ENCODE measurements around the gene CEP55. TPM values are rescaled to one million over a fixed set of nuclear protein-coding genes. Genes with fewer than 3 reads are reported as not detected.
"Not testable (repeated sequence)": the region's sequence is repeated elsewhere in the genome, so short reads cannot be mapped to it uniquely, and the experiment has no call there.

Gene CEP55
- total RNA-seq, 1 donor from 2014 or later = 3.7 TPM

- Histone ChIP-seq H4K20me1 (ENCODE audit: insufficient read depth, low read length) (no peaks in the 10 kb centered on the region), H3K4me2 (ENCODE audit: low read length) (peak overlapping the region; percentile 54), H3K9ac (ENCODE audit: low read length) (peak overlapping the region; percentile 82), H3K4me1 (ENCODE audit: insufficient read depth, low read length) (peaks cover 89% of the 10 kb centered on the region), H3K79me2 (ENCODE audit: insufficient read depth, low read length) (peaks cover 87% of the 10 kb centered on the region), H3K4me3 (ENCODE audit: insufficient read depth, low read depth, low read length) (no peak overlapping the region), H3K36me3 (ENCODE audit: insufficient read depth, low read length) (peaks cover 14% of the 10 kb centered on the region), H3K9me3 (ENCODE audit: insufficient read depth, low read depth, low read length) (no peaks in the 10 kb centered on the region), H3K27me3 (ENCODE audit: insufficient read depth, low read length) (no peaks in the 10 kb centered on the region), H2AFZ (ENCODE audit: low read depth, low read length) (no peak overlapping the region), H3K27ac (ENCODE audit: low read depth, low read length) (peak overlapping the region; percentile 98)
- Mint-ChIP-seq H3K9me3 (ENCODE audit: unreplicated experiment) (peaks cover 2% of the 10 kb centered on the region), H3K27ac (ENCODE audit: unreplicated experiment) (peak overlapping the region; percentile 95), H3K27me3 (ENCODE audit: low read depth, unreplicated experiment) (no peaks in the 10 kb centered on the region), H3K4me1 (ENCODE audit: low read depth, unreplicated experiment) (peaks cover 63% of the 10 kb centered on the region), H3K4me3 (ENCODE audit: unreplicated experiment) (no peak overlapping the region), H3K36me3 (ENCODE audit: low read depth, unreplicated experiment) (peaks cover 24% of the 10 kb centered on the region)
- no peak for TF ChIP-seq EZH2 (IDR thresholded peaks at IDR 0.05; ENCODE audit: insufficient read depth, low read length)
- TF ChIP-seq, protein P1, sequence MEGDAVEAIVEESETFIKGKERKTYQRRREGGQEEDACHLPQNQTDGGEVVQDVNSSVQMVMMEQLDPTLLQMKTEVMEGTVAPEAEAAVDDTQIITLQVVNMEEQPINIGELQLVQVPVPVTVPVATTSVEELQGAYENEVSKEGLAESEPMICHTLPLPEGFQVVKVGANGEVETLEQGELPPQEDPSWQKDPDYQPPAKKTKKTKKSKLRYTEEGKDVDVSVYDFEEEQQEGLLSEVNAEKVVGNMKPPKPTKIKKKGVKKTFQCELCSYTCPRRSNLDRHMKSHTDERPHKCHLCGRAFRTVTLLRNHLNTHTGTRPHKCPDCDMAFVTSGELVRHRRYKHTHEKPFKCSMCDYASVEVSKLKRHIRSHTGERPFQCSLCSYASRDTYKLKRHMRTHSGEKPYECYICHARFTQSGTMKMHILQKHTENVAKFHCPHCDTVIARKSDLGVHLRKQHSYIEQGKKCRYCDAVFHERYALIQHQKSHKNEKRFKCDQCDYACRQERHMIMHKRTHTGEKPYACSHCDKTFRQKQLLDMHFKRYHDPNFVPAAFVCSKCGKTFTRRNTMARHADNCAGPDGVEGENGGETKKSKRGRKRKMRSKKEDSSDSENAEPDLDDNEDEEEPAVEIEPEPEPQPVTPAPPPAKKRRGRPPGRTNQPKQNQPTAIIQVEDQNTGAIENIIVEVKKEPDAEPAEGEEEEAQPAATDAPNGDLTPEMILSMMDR (IDR thresholded peaks at IDR 0.05; ENCODE audit: insufficient read depth, low read depth, low read length) = no peak
- DNase-seq (ENCODE audit: low read depth) = peak; percentile 92
- peak; percentile 23 for FAIRE-seq
Measured at GRCh38 chr10:93465806-93466675, 30.4 kb upstream of the CEP55 start.

DNA sequence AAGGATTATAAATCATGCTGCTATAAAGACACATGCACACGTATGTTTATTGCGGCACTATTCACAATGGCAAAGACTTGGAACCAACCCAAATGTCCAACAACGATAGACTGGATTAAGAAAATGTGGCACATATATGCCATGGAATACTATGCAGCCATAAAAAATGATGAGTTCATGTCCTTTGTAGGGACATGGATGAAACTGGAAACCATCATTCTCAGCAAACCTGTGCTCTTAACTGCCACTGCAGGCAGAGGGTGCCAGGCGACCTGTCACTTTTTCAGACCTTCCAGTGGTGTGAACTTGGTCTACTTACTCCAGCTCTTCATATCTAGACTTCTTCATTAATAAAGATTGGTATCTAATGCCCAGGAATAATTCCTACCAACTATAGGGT lies 28.8 kb upstream of the CEP55 start:
- not testable (repeated sequence) for H4K20me1 ChIP-seq (ENCODE audit: insufficient read depth, low read length); H3K9me3 Mint-ChIP-seq (ENCODE audit: unreplicated experiment); H3K4me3 Mint-ChIP-seq (ENCODE audit: unreplicated experiment); DNase-seq (ENCODE audit: low read depth); H2AFZ ChIP-seq (ENCODE audit: low read depth, low read length); H3K27me3 ChIP-seq (ENCODE audit: insufficient read depth, low read length); H3K9me3 ChIP-seq (ENCODE audit: insufficient read depth, low read depth, low read length); H3K4me3 ChIP-seq (ENCODE audit: insufficient read depth, low read depth, low read length); FAIRE-seq; H3K27me3 Mint-ChIP-seq (ENCODE audit: low read depth, unreplicated experiment)
- peak overlapping the region; percentile 85 for H3K9ac ChIP-seq (ENCODE audit: low read length)
- H3K4me1 ChIP-seq (ENCODE audit: insufficient read depth, low read length) = peaks cover 86% of the 10 kb centered on the region
- Mint-ChIP-seq H3K27ac (ENCODE audit: unreplicated experiment) (peak overlapping the region; percentile 95), H3K36me3 (ENCODE audit: low read depth, unreplicated experiment) (peaks cover 21% of the 10 kb centered on the region), H3K4me1 (ENCODE audit: low read depth, unreplicated experiment) (peaks cover 61% of the 10 kb centered on the region)
- peaks cover 18% of the 10 kb centered on the region for H3K36me3 ChIP-seq (ENCODE audit: insufficient read depth, low read length)
- peaks cover 80% of the 10 kb centered on the region for H3K79me2 ChIP-seq (ENCODE audit: insufficient read depth, low read length)
- peak overlapping the region; percentile 99 for H3K27ac ChIP-seq (ENCODE audit: low read depth, low read length)
- H3K4me2 ChIP-seq (ENCODE audit: low read length) = peak overlapping the region; percentile 78

DNA sequence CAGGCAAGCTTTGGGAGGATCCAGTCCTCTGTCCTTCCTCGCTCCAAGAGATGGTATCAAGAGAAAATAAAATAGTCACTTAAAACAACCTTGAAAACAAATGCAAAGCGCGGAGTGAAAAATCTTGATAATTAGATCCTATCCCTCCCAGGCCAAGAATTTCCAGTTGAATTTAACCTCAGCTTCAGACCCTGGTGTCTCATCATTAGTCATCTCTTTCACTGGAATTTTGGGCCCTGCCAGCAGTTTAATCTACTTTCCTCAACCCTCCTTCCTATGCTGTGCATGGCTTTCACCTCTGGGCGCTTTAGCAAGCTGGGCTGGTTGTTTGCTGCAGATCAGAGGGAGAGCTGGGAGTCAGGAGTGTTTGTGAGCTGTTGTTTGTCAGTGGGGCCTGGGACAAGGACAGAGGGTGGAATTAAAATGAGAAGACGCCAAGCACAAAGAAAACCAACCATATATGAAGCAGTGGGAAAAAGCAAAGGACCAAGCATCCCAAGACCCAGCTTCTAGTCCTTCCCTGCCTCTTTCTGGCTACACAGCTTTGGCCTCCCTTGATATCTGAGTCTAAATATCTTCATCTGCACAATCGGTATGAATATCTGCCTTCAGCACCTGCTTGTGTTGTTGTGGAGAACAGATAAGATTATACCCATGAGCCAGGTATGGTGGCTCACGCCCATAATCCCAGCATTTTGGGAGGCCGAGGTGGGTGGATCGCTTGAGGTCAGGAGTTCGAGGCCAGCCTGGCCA lies 27.8 kb upstream of the CEP55 start:
- DNase-seq (ENCODE audit: low read depth) (peak; percentile 94), FAIRE-seq (peak; percentile 41)
- TF ChIP-seq, protein P1 (IDR thresholded peaks at IDR 0.05; ENCODE audit: insufficient read depth, low read depth, low read length) = no peak
- no peak for TF ChIP-seq EZH2 (IDR thresholded peaks at IDR 0.05; ENCODE audit: insufficient read depth, low read length)
- H3K27me3 ChIP-seq (ENCODE audit: insufficient read depth, low read length) = no peaks in the 10 kb centered on the region
- H3K4me1 ChIP-seq (ENCODE audit: insufficient read depth, low read length) = peaks cover 85% of the 10 kb centered on the region
- H3K9ac ChIP-seq (ENCODE audit: low read length) = peak overlapping the region; percentile 85
- Mint-ChIP-seq H3K27ac (ENCODE audit: unreplicated experiment) (peak overlapping the region; percentile 95), H3K9me3 (ENCODE audit: unreplicated experiment) (peaks cover 2% of the 10 kb centered on the region), H3K36me3 (ENCODE audit: low read depth, unreplicated experiment) (peaks cover 23% of the 10 kb centered on the region), H3K4me1 (ENCODE audit: low read depth, unreplicated experiment) (peaks cover 66% of the 10 kb centered on the region), H3K4me3 (ENCODE audit: unreplicated experiment) (peak overlapping the region; percentile 65), H3K27me3 (ENCODE audit: low read depth, unreplicated experiment) (no peaks in the 10 kb centered on the region)
- H4K20me1 ChIP-seq (ENCODE audit: insufficient read depth, low read length) = peaks cover 8% of the 10 kb centered on the region
- H3K4me3 ChIP-seq (ENCODE audit: insufficient read depth, low read depth, low read length) = peak overlapping the region; percentile 43
- peaks cover 80% of the 10 kb centered on the region for H3K79me2 ChIP-seq (ENCODE audit: insufficient read depth, low read length)
- peak overlapping the region; percentile 78 for H3K4me2 ChIP-seq (ENCODE audit: low read length)
- peaks cover 24% of the 10 kb centered on the region for H3K36me3 ChIP-seq (ENCODE audit: insufficient read depth, low read length)
- no peaks in the 10 kb centered on the region for H3K9me3 ChIP-seq (ENCODE audit: insufficient read depth, low read depth, low read length)
- no peak overlapping the region for H2AFZ ChIP-seq (ENCODE audit: low read depth, low read length)
- H3K27ac ChIP-seq (ENCODE audit: low read depth, low read length) = peak overlapping the region; percentile 99

Measured in astrocyte (in vitro differentiated cells and primary cell).